ENCODE data around the gene BMP7.

Gene BMP7

DNA sequence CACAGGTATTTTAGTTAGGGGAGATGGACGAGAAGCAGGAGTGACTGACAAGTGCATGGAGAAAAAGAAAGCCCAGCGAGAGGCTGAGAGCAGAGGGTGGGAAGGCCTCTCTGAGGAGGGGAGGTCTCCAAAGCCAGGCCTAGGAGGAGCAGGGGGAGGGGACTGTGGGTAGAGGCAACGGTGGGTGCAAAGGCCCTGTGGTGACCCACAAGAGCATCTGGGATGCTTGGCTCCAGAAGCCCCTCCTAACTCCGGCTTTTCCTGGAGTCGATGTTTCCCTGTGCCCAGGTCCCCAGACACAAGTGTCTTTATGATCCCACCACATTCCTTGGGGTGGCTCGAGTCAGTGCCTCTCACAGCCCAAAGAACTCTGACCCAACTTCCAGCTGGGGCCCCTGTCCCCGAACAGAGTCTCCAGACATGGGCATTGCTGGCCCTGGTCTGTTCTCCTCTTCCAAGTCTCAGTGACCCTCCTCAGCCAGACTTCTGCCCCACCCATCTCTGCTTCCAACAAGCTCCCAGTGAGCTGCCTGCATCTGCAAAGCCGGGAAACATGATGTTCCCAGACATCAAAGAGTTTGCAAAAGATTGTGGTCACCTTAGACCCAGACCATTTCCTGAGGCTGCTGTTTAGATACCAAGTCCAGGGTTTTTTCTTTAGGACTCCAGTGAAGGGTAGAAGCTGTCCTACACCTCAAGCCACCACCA lies 11.1 kb upstream of the BMP7 start:
- no peaks in the 10 kb centered on the region for H3K27me3 ChIP-seq (ENCODE audit: insufficient read depth, low read length)
- H3K14ac ChIP-seq (ENCODE audit: low read length): no peak overlapping the region
- no peak overlapping the region for H2AFZ ChIP-seq (ENCODE audit: insufficient read depth, low read length, poor library complexity)
- H3K79me1 ChIP-seq (ENCODE audit: low read length): no peaks in the 10 kb centered on the region
- no peak overlapping the region for H2AK5ac ChIP-seq (ENCODE audit: low read length)
- no peak overlapping the region for H2BK120ac ChIP-seq (ENCODE audit: insufficient read depth, low read length, poor library complexity)
- no peak overlapping the region for H3K4me3 ChIP-seq (ENCODE audit: low read depth, low read length)
- no peak overlapping the region for H3K9ac ChIP-seq (ENCODE audit: low read length)
- H2BK12ac ChIP-seq (ENCODE audit: low read length): no peak overlapping the region
- H3K36me3 ChIP-seq (ENCODE audit: control insufficient read depth in 1 of 2, insufficient read depth in 2 of 2, low read length in 2 of 2): no peaks in the 10 kb centered on the region
- no CpG with 5 or more reads among the region's 8 CpGs for WGBS (ENCODE audit: extremely low coverage, insufficient coverage, insufficient read length)
- H3K9me3 ChIP-seq (ENCODE audit: insufficient read depth, low read depth, low read length): no peaks in the 10 kb centered on the region
- H3K79me2 ChIP-seq (ENCODE audit: control insufficient read depth, insufficient read depth, low read length, poor library complexity): no peaks in the 10 kb centered on the region
- no peak overlapping the region for H3K4ac ChIP-seq (ENCODE audit: low read depth, low read length)
- no peak overlapping the region for H4K91ac ChIP-seq (ENCODE audit: low read depth, low read length)
- peaks cover 4 to 10% of the 10 kb centered on the region in 2 experiments for H3K4me1 ChIP-seq (ENCODE audit: control insufficient read depth in 1 of 2, insufficient read depth in 2 of 2, low read length in 2 of 2)
- H4K8ac ChIP-seq (ENCODE audit: low read depth, low read length): no peak overlapping the region
- H3K4me2 ChIP-seq (ENCODE audit: low read length): no peak overlapping the region
- no peak overlapping the region for H3K18ac ChIP-seq (ENCODE audit: low read length)
- no peak overlapping the region for H2BK5ac ChIP-seq (ENCODE audit: low read depth, low read length, poor library complexity)
- H3K27ac ChIP-seq (ENCODE audit: low read depth, low read length): no peak overlapping the region
- DNase-seq: no peak
- H4K12ac ChIP-seq (ENCODE audit: low read depth, low read length): no peak overlapping the region
- no peak overlapping the region for H3K23ac ChIP-seq (ENCODE audit: low read length)

DNA sequence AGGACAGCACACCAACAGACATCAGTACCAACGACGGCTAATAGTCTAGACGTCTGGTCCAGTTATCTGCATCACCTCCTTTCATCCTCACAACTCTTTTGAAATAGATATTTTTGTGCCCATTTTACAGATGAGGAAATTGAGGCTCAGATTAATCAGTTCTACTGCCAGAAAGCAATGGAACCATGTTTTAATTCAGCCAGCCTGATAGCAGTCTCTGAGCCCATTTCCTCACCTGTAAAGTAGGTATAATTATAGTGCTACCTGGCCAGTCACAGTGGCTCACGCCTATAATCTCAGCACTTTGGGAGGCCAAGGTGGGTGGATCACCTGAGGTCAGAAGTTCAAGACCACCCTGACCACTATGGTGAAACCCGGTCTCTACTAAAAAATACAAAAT lies 9.8 kb upstream of the BMP7 start:
- no peaks in the 10 kb centered on the region for H3K79me2 ChIP-seq (ENCODE audit: control insufficient read depth, insufficient read depth, low read length, poor library complexity)
- H3K23ac ChIP-seq (ENCODE audit: low read length): no peak overlapping the region
- no peak overlapping the region for H4K12ac ChIP-seq (ENCODE audit: low read depth, low read length)
- H4K8ac ChIP-seq (ENCODE audit: low read depth, low read length): no peak overlapping the region
- H2AFZ ChIP-seq (ENCODE audit: insufficient read depth, low read length, poor library complexity): no peak overlapping the region
- no peak overlapping the region for H2BK120ac ChIP-seq (ENCODE audit: insufficient read depth, low read length, poor library complexity)
- no peak overlapping the region for H4K91ac ChIP-seq (ENCODE audit: low read depth, low read length)
- H3K4ac ChIP-seq (ENCODE audit: low read depth, low read length): no peak overlapping the region
- H3K4me3 ChIP-seq (ENCODE audit: low read depth, low read length): no peak overlapping the region
- no peak overlapping the region for H3K18ac ChIP-seq (ENCODE audit: low read length)
- H3K9me3 ChIP-seq (ENCODE audit: insufficient read depth, low read depth, low read length): no peaks in the 10 kb centered on the region
- H3K14ac ChIP-seq (ENCODE audit: low read length): no peak overlapping the region
- H3K79me1 ChIP-seq (ENCODE audit: low read length): no peaks in the 10 kb centered on the region
- H3K27me3 ChIP-seq (ENCODE audit: insufficient read depth, low read length): no peaks in the 10 kb centered on the region
- H3K27ac ChIP-seq (ENCODE audit: low read depth, low read length): no peak overlapping the region
- no peak overlapping the region for H3K4me2 ChIP-seq (ENCODE audit: low read length)
- H3K9ac ChIP-seq (ENCODE audit: low read length): no peak overlapping the region
- no peak overlapping the region for H2AK5ac ChIP-seq (ENCODE audit: low read length)
- H3K4me1 ChIP-seq (ENCODE audit: control insufficient read depth in 1 of 2, insufficient read depth in 2 of 2, low read length in 2 of 2): peaks cover 4 to 10% of the 10 kb centered on the region in 2 experiments
- no peaks in the 10 kb centered on the region for H3K36me3 ChIP-seq (ENCODE audit: control insufficient read depth in 1 of 2, insufficient read depth in 2 of 2, low read length in 2 of 2)
- H2BK5ac ChIP-seq (ENCODE audit: low read depth, low read length, poor library complexity): no peak overlapping the region
- H2BK12ac ChIP-seq (ENCODE audit: low read length): no peak overlapping the region
- no CpG with 5 or more reads among the region's 5 CpGs for whole genome bisulfite sequencing (ENCODE audit: extremely low coverage, insufficient coverage, insufficient read length)
- no peak for DNase-seq

DNA sequence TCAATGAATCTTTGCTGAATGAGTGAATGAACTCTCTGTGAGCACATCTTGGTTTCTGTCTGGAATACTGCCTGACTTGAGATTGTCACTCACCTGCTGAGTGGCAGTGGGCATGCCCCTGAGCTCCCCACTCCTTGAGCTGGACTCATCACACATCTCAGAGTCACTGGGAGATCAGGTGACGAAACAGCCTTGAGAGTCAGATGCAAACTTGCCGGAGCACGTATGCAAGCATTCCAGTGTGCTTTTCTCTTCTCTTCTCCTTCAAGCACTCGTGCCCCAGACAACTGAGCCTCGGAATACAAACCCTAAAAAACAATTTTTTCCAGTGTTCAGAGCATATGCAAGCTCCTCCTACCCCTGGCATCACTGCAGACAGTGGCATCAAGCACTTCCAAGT lies 9.4 kb upstream of the BMP7 start:
- no peaks in the 10 kb centered on the region for H3K9me3 ChIP-seq (ENCODE audit: insufficient read depth, low read depth, low read length)
- no peak overlapping the region for H4K8ac ChIP-seq (ENCODE audit: low read depth, low read length)
- H2BK5ac ChIP-seq (ENCODE audit: low read depth, low read length, poor library complexity): no peak overlapping the region
- no peaks in the 10 kb centered on the region for H3K79me1 ChIP-seq (ENCODE audit: low read length)
- WGBS (ENCODE audit: extremely low coverage, insufficient coverage, insufficient read length): no CpG with 5 or more reads among the region's 5 CpGs
- H4K12ac ChIP-seq (ENCODE audit: low read depth, low read length): no peak overlapping the region
- no peak overlapping the region for H3K4ac ChIP-seq (ENCODE audit: low read depth, low read length)
- no peak overlapping the region for H3K14ac ChIP-seq (ENCODE audit: low read length)
- no peak overlapping the region for H2BK12ac ChIP-seq (ENCODE audit: low read length)
- H3K18ac ChIP-seq (ENCODE audit: low read length): no peak overlapping the region
- H3K27ac ChIP-seq (ENCODE audit: low read depth, low read length): no peak overlapping the region
- H3K36me3 ChIP-seq (ENCODE audit: control insufficient read depth in 1 of 2, insufficient read depth in 2 of 2, low read length in 2 of 2): no peaks in the 10 kb centered on the region
- no peak overlapping the region for H2AK5ac ChIP-seq (ENCODE audit: low read length)
- H3K4me1 ChIP-seq (ENCODE audit: control insufficient read depth in 1 of 2, insufficient read depth in 2 of 2, low read length in 2 of 2): peaks cover 4 to 10% of the 10 kb centered on the region in 2 experiments
- no peak overlapping the region for H3K9ac ChIP-seq (ENCODE audit: low read length)
- H3K4me3 ChIP-seq (ENCODE audit: low read depth, low read length): no peak overlapping the region
- no peak overlapping the region for H3K23ac ChIP-seq (ENCODE audit: low read length)
- H3K79me2 ChIP-seq (ENCODE audit: control insufficient read depth, insufficient read depth, low read length, poor library complexity): no peaks in the 10 kb centered on the region
- no peak overlapping the region for H2AFZ ChIP-seq (ENCODE audit: insufficient read depth, low read length, poor library complexity)
- H3K27me3 ChIP-seq (ENCODE audit: insufficient read depth, low read length): no peaks in the 10 kb centered on the region
- no peak overlapping the region for H3K4me2 ChIP-seq (ENCODE audit: low read length)
- H4K91ac ChIP-seq (ENCODE audit: low read depth, low read length): no peak overlapping the region
- no peak overlapping the region for H2BK120ac ChIP-seq (ENCODE audit: insufficient read depth, low read length, poor library complexity)
- DNase-seq: no peak

DNA sequence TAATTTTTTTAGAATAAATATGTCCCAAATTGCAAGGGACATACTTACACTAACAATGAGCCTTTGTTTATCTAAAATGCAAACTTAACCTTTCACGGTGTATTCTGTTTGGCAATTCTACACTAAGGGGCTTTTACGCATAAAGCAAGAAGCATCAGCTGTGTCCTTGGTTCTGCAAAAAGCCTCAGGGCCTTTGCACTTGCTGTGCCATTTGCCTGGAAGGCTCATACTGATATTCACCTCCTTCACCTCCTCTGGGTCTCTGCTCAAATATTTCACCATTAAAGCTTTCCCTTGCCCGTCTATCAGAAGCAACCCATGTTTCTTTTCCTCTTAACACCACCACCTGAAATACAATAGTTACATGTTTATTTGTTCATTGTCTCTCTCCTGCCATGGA lies 8.9 kb upstream of the BMP7 start:
- DNase-seq: no peak
- H3K79me2 ChIP-seq (ENCODE audit: control insufficient read depth, insufficient read depth, low read length, poor library complexity): no peaks in the 10 kb centered on the region
- no peak overlapping the region for H3K4me3 ChIP-seq (ENCODE audit: low read depth, low read length)
- peaks cover 4 to 10% of the 10 kb centered on the region in 2 experiments for H3K4me1 ChIP-seq (ENCODE audit: control insufficient read depth in 1 of 2, insufficient read depth in 2 of 2, low read length in 2 of 2)
- H3K18ac ChIP-seq (ENCODE audit: low read length): no peak overlapping the region
- H4K12ac ChIP-seq (ENCODE audit: low read depth, low read length): no peak overlapping the region
- H4K8ac ChIP-seq (ENCODE audit: low read depth, low read length): no peak overlapping the region
- H2AK5ac ChIP-seq (ENCODE audit: low read length): no peak overlapping the region
- H3K4ac ChIP-seq (ENCODE audit: low read depth, low read length): no peak overlapping the region
- no peak overlapping the region for H2AFZ ChIP-seq (ENCODE audit: insufficient read depth, low read length, poor library complexity)
- H2BK12ac ChIP-seq (ENCODE audit: low read length): no peak overlapping the region
- no peak overlapping the region for H3K4me2 ChIP-seq (ENCODE audit: low read length)
- H3K36me3 ChIP-seq (ENCODE audit: control insufficient read depth in 1 of 2, insufficient read depth in 2 of 2, low read length in 2 of 2): no peaks in the 10 kb centered on the region
- H2BK120ac ChIP-seq (ENCODE audit: insufficient read depth, low read length, poor library complexity): no peak overlapping the region
- H3K27me3 ChIP-seq (ENCODE audit: insufficient read depth, low read length): no peaks in the 10 kb centered on the region
- H4K91ac ChIP-seq (ENCODE audit: low read depth, low read length): no peak overlapping the region
- H3K14ac ChIP-seq (ENCODE audit: low read length): no peak overlapping the region
- no CpG with 5 or more reads among the region's 3 CpGs for WGBS (ENCODE audit: extremely low coverage, insufficient coverage, insufficient read length)
- no peaks in the 10 kb centered on the region for H3K79me1 ChIP-seq (ENCODE audit: low read length)
- no peak overlapping the region for H3K27ac ChIP-seq (ENCODE audit: low read depth, low read length)
- H3K9me3 ChIP-seq (ENCODE audit: insufficient read depth, low read depth, low read length): no peaks in the 10 kb centered on the region
- H2BK5ac ChIP-seq (ENCODE audit: low read depth, low read length, poor library complexity): no peak overlapping the region
- no peak overlapping the region for H3K23ac ChIP-seq (ENCODE audit: low read length)
- H3K9ac ChIP-seq (ENCODE audit: low read length): no peak overlapping the region
